Stomach (tissue), 4 donors: ENCODE data around the gene KYNU.

Source experiments
- EP300 ChIP-seq: sonication (generic); formaldehyde crosslinking; IDR thresholded peaks from one replicate; pipeline ENCODE4 v1.6.1; 2017; ENCODE audit warnings: antibody characterized with exemption
- POLR2A ChIP-seq, 4 donors: fragments of 450-650 bp; IDR thresholded peaks; one replicate each; pipeline ENCODE4 v1.6.1; 2016; ENCODE audit warnings: antibody characterized with exemption in 4 of 4, control low read depth in 2 of 4, mild to moderate bottlenecking in 1 of 4, moderate library complexity in 1 of 4
- POLR2AphosphoS5 ChIP-seq, 3 donors: sonication (generic); formaldehyde crosslinking; IDR thresholded peaks; one replicate each; pipeline ENCODE4 v1.6.1; 2016; ENCODE audit warnings: antibody characterized with exemption in 3 of 3
- TF ChIP-seq, protein P1 (sequence below), 7 experiments: fragments of 450-650 bp in 4 of 7; fragments of 200-600 bp in 3 of 7; sonication (generic) in 3 of 7; IDR thresholded peaks; one replicate each; pipeline ENCODE4 v1.5.1; 2016 to 2019; ENCODE audit warnings: antibody characterized with exemption in 7 of 7, control low read depth in 2 of 7, mild to moderate bottlenecking in 1 of 7

DNA sequence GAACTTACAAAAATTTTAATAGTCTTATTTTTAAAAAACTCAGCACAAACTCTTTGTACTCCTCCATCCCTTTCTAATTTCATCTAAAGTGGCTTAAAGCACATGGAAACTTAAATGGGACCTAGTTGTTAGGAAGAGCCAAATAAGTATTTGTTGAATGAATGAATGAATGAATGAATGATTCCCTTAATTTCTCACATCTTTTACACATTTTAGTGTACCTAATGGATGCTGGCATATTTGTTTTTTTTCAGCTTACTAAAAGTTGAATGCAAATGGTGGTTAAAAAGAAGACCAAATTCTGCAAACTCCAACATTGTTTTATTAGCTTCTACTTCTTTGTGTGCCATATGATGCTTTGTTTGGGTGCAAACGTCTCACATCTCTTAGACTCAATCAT, 89.6 kb downstream of the KYNU start:
- TF ChIP-seq, protein P1, sequence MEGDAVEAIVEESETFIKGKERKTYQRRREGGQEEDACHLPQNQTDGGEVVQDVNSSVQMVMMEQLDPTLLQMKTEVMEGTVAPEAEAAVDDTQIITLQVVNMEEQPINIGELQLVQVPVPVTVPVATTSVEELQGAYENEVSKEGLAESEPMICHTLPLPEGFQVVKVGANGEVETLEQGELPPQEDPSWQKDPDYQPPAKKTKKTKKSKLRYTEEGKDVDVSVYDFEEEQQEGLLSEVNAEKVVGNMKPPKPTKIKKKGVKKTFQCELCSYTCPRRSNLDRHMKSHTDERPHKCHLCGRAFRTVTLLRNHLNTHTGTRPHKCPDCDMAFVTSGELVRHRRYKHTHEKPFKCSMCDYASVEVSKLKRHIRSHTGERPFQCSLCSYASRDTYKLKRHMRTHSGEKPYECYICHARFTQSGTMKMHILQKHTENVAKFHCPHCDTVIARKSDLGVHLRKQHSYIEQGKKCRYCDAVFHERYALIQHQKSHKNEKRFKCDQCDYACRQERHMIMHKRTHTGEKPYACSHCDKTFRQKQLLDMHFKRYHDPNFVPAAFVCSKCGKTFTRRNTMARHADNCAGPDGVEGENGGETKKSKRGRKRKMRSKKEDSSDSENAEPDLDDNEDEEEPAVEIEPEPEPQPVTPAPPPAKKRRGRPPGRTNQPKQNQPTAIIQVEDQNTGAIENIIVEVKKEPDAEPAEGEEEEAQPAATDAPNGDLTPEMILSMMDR (IDR thresholded peaks at IDR 0.05), result no peak
- no peak for TF ChIP-seq POLR2A (IDR thresholded peaks at IDR 0.05)
- no peak for TF ChIP-seq POLR2AphosphoS5 (IDR thresholded peaks at IDR 0.05)
- no peak for TF ChIP-seq EP300
